ENCODE measurements around the gene CD99L2. TPM values are rescaled to one million over a fixed set of nuclear protein-coding genes. Genes with fewer than 3 reads are reported as not detected.

The CD99L2 gene
- total RNA-seq, 1 experiment from 2014 or later: 9.4 TPM

DNA sequence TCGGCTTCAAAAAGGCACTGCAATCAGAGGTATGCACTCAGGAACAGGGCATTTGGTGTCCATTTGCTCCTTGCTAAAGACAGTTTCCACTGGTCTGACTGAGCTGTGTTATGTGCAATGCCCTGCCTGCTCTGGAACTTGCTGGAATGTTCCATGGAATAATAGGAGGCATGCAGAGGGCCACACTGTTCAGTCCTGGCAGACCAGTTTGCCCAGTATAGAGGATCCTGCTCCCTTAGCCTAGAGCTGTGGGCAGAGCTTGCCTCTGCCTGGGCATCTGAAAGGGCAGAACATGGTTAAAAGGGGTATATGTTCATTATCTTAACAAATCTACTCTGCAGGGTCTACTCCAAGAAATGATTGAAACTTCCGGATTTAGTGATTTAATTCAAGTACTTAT, 27.8 kb upstream of the CD99L2 start:
- H3K27me3 Mint-ChIP-seq (ENCODE audit: low read depth): peaks cover 3% of the 10 kb centered on the region; the same call in 1 of the 2 replicates
- ATAC-seq (peak; percentile 23), DNase-seq (ENCODE audit: low spot score) (no peak)
- H3K9me3 Mint-ChIP-seq: peaks cover 8% of the 10 kb centered on the region; the same call in 1 of the 2 replicates
- CTCF ChIA-PET: no interaction called here
- peaks cover 23% of the 10 kb centered on the region for H3K4me1 Mint-ChIP-seq
- H3K36me3 Mint-ChIP-seq: peaks cover 4% of the 10 kb centered on the region
- H3K4me3 Mint-ChIP-seq: no peak overlapping the region
- no peak overlapping the region for H3K27ac Mint-ChIP-seq
- POLR2A ChIA-PET: no interaction called here
- TF ChIP-seq OVOL2 (CRISPR knock-in tag; IDR thresholded peaks at IDR 0.05; ENCODE audit: borderline replicate concordance): no peak
- TF ChIP-seq PRRX2 (CRISPR knock-in tag; IDR thresholded peaks at IDR 0.05): no peak
- no peak for TF ChIP-seq NR3C1 (CRISPR knock-in tag; conservative IDR thresholded peaks at IDR 0.05; ENCODE audit: low read depth)
- no peak for TF ChIP-seq ZNF396 (CRISPR knock-in tag; IDR thresholded peaks at IDR 0.05; ENCODE audit: borderline replicate concordance)

- DNase-seq (ENCODE audit: low spot score) (no peak), ATAC-seq (no peak)
- Mint-ChIP-seq H3K27ac (no peak overlapping the region), H3K9me3 (peaks cover 6% of the 10 kb centered on the region; the same call in 1 of the 2 replicates), H3K36me3 (peaks cover 4% of the 10 kb centered on the region), H3K4me3 (no peak overlapping the region), H3K4me1 (peaks cover 11% of the 10 kb centered on the region), H3K27me3 (ENCODE audit: low read depth) (peaks cover 7% of the 10 kb centered on the region; the same call in 1 of the 2 replicates)
- TF ChIP-seq MXD4 (CRISPR knock-in tag; IDR thresholded peaks at IDR 0.05; ENCODE audit: borderline replicate concordance): no peak
- no peak for TF ChIP-seq ELF4 (CRISPR knock-in tag; IDR thresholded peaks at IDR 0.05; ENCODE audit: low read depth)
- TF ChIP-seq, protein P1, sequence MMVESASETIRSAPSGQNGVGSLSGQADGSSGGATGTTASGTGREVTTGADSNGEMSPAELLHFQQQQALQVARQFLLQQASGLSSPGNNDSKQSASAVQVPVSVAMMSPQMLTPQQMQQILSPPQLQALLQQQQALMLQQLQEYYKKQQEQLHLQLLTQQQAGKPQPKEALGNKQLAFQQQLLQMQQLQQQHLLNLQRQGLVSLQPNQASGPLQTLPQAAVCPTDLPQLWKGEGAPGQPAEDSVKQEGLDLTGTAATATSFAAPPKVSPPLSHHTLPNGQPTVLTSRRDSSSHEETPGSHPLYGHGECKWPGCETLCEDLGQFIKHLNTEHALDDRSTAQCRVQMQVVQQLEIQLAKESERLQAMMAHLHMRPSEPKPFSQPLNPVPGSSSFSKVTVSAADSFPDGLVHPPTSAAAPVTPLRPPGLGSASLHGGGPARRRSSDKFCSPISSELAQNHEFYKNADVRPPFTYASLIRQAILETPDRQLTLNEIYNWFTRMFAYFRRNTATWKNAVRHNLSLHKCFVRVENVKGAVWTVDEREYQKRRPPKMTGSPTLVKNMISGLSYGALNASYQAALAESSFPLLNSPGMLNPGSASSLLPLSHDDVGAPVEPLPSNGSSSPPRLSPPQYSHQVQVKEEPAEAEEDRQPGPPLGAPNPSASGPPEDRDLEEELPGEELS (CRISPR knock-in tag; IDR thresholded peaks at IDR 0.05): no peak
- TF ChIP-seq, protein P2, sequence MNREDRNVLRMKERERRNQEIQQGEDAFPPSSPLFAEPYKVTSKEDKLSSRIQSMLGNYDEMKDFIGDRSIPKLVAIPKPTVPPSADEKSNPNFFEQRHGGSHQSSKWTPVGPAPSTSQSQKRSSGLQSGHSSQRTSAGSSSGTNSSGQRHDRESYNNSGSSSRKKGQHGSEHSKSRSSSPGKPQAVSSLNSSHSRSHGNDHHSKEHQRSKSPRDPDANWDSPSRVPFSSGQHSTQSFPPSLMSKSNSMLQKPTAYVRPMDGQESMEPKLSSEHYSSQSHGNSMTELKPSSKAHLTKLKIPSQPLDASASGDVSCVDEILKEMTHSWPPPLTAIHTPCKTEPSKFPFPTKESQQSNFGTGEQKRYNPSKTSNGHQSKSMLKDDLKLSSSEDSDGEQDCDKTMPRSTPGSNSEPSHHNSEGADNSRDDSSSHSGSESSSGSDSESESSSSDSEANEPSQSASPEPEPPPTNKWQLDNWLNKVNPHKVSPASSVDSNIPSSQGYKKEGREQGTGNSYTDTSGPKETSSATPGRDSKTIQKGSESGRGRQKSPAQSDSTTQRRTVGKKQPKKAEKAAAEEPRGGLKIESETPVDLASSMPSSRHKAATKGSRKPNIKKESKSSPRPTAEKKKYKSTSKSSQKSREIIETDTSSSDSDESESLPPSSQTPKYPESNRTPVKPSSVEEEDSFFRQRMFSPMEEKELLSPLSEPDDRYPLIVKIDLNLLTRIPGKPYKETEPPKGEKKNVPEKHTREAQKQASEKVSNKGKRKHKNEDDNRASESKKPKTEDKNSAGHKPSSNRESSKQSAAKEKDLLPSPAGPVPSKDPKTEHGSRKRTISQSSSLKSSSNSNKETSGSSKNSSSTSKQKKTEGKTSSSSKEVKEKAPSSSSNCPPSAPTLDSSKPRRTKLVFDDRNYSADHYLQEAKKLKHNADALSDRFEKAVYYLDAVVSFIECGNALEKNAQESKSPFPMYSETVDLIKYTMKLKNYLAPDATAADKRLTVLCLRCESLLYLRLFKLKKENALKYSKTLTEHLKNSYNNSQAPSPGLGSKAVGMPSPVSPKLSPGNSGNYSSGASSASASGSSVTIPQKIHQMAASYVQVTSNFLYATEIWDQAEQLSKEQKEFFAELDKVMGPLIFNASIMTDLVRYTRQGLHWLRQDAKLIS (CRISPR knock-in tag; IDR thresholded peaks at IDR 0.05; ENCODE audit: borderline replicate concordance): no peak
- no peak for TF ChIP-seq ATF1 (CRISPR knock-in tag; IDR thresholded peaks at IDR 0.05)
- POLR2A ChIA-PET: no interaction called here
- CTCF ChIA-PET: interaction anchor here (1.6 kb wide), 1 partner anchor 147 kb away, joined by 7 read pairs; no protein-coding TSS in a partner anchor
Measured at GRCh38 chrX:150919401-150919800, 20.9 kb upstream of the CD99L2 start.

DNA sequence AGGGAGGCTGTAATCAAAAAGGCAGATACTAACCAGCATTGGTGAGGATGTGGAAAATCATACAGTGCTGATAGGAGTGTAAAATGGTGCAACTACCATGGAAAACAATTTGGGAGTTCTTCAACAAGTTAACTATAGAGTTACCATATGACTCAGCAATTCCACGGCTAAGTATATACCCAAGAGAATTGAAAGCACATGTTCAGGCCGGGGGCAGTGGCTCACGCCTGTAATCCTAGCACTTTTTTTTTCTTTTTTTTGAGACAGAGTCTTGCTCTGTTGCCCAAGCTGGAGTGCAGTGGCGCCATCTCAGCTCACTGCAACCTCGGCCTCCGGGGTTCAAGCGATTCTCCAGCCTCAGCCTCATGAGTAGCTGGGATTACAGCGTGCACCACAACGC, 15.0 kb upstream of the CD99L2 start:
- DNase-seq (ENCODE audit: low spot score) (no peak), ATAC-seq (no peak)
- CTCF ChIA-PET: no interaction called here
- H3K36me3 Mint-ChIP-seq: no peaks in the 10 kb centered on the region
- peaks cover 7% of the 10 kb centered on the region for H3K4me1 Mint-ChIP-seq
- peaks cover 3% of the 10 kb centered on the region for H3K27me3 Mint-ChIP-seq (ENCODE audit: low read depth)
- no peak overlapping the region; the same call in 1 of the 2 replicates for H3K27ac Mint-ChIP-seq
- H3K9me3 Mint-ChIP-seq: no peaks in the 10 kb centered on the region
- no peak overlapping the region for H3K4me3 Mint-ChIP-seq
- POLR2A ChIA-PET: no interaction called here
- no peak for TF ChIP-seq USF2 (CRISPR knock-in tag; IDR thresholded peaks at IDR 0.05)
- no peak for TF ChIP-seq EMX1 (CRISPR knock-in tag; IDR thresholded peaks at IDR 0.05)
- TF ChIP-seq JUN (CRISPR knock-in tag; IDR thresholded peaks at IDR 0.05): no peak
- TF ChIP-seq FOXJ3 (CRISPR knock-in tag; IDR thresholded peaks at IDR 0.05; ENCODE audit: borderline replicate concordance): no peak
- TF ChIP-seq, protein P3, sequence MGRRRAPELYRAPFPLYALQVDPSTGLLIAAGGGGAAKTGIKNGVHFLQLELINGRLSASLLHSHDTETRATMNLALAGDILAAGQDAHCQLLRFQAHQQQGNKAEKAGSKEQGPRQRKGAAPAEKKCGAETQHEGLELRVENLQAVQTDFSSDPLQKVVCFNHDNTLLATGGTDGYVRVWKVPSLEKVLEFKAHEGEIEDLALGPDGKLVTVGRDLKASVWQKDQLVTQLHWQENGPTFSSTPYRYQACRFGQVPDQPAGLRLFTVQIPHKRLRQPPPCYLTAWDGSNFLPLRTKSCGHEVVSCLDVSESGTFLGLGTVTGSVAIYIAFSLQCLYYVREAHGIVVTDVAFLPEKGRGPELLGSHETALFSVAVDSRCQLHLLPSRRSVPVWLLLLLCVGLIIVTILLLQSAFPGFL (CRISPR knock-in tag; IDR thresholded peaks at IDR 0.05; ENCODE audit: borderline replicate concordance): no peak
- TF ChIP-seq MXD4 (CRISPR knock-in tag; IDR thresholded peaks at IDR 0.05; ENCODE audit: borderline replicate concordance): no peak
- TF ChIP-seq ZNF219 (CRISPR knock-in tag; IDR thresholded peaks at IDR 0.05; ENCODE audit: borderline replicate concordance): no peak
- TF ChIP-seq FOXK1 (CRISPR knock-in tag; IDR thresholded peaks at IDR 0.05): no peak
- no peak for TF ChIP-seq E2F4 (CRISPR knock-in tag; IDR thresholded peaks at IDR 0.05; ENCODE audit: borderline replicate concordance, low read depth)
- TF ChIP-seq, protein P4, sequence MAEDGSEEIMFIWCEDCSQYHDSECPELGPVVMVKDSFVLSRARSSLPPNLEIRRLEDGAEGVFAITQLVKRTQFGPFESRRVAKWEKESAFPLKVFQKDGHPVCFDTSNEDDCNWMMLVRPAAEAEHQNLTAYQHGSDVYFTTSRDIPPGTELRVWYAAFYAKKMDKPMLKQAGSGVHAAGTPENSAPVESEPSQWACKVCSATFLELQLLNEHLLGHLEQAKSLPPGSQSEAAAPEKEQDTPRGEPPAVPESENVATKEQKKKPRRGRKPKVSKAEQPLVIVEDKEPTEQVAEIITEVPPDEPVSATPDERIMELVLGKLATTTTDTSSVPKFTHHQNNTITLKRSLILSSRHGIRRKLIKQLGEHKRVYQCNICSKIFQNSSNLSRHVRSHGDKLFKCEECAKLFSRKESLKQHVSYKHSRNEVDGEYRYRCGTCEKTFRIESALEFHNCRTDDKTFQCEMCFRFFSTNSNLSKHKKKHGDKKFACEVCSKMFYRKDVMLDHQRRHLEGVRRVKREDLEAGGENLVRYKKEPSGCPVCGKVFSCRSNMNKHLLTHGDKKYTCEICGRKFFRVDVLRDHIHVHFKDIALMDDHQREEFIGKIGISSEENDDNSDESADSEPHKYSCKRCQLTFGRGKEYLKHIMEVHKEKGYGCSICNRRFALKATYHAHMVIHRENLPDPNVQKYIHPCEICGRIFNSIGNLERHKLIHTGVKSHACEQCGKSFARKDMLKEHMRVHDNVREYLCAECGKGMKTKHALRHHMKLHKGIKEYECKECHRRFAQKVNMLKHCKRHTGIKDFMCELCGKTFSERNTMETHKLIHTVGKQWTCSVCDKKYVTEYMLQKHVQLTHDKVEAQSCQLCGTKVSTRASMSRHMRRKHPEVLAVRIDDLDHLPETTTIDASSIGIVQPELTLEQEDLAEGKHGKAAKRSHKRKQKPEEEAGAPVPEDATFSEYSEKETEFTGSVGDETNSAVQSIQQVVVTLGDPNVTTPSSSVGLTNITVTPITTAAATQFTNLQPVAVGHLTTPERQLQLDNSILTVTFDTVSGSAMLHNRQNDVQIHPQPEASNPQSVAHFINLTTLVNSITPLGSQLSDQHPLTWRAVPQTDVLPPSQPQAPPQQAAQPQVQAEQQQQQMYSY (CRISPR knock-in tag; IDR thresholded peaks at IDR 0.05): no peak
- no peak for TF ChIP-seq ZBTB21 (CRISPR knock-in tag; IDR thresholded peaks at IDR 0.05; ENCODE audit: borderline replicate concordance)
- TF ChIP-seq ZNF232 (CRISPR knock-in tag; IDR thresholded peaks at IDR 0.05): no peak
